DMS153 (cell line): Measurements from ENCODE around the gene TMEM270.
"Not testable (repeated sequence)": the region's sequence is repeated elsewhere in the genome, so short reads cannot be mapped to it uniquely, and the experiment has no call there.

ENCODE experiments used
- DNase-seq: peaks from one replicate; lab custom pipeline; 2025; lab: John Stamatoyannopoulos, UW

The TMEM270 gene

GRCh38 chr7:73858807-73859206, 2.2 kb upstream of the TMEM270 start:
- DNase-seq = no peak

DNA sequence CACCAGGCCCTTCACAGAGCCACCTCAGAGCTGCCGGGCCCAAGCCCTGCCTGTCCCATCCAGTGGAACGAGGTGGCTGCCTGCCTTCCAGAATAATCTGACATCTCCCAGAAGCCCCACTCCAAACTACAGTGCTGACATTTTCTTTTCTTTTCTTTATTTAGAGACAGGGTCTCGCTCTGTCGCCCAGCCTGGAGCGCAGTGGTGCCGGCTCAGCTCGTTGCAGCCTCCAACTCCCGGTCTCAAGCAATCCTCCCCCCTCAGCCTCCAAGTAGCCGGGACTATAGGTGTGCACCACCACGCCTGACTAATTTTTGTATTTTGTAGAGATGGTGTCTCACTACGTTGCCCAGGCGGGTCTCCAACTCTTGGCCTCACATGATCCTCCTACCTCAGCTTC, 346 bp downstream of the TMEM270 start:
- no peak for DNase-seq

GRCh38 chr7:73864981-73865711, 4.2 kb downstream of the TMEM270 start:
- no peak for DNase-seq

DNA sequence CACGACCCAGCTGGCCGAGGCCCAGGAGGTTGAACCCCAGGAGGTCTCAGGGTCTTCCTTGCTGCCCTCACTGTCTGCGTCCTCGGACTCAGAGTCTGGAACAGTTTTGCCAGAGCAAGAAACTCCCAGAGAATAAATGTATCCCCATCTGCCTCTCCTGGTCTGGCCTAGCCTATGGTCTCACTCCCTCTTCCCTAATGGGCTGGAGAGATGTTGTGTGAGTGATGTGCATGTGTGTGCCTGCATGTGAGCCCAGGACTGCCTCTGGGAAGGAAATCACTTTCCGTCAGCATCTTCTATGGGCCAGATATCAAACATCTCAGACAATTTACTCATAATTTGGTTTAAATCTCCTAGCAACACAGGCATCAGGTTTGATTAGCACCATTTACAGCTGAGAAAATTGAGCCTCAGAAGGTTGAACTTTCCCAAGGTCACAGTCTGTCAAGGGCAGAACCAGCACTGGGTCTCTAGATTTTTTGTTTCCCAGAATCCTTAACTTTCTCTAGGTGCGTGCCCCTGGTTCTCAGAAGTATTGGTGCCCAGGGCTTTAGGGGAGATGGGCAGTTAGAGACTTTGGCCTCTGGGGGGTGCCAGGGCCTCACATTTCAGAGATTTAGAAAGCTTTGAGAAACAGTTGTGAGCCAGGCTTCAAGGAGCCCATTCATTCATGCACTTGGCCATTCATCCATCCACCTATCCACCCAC, 4.9 kb downstream of the TMEM270 start:
- DNase-seq = no peak

DNA sequence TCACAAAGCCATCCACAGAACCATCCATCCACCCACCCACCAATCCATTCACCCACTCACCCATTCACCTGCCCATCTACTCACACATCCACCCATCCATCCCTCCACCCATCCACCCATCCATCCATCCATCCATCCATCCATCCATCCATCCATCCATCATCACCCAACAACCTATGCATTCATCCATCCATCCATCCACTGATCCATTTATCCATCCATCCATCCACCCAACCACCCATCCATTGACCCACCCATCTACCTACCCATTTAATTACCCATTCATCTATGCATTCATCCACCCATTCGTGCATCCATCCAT, 5.4 kb downstream of the TMEM270 start:
- no peak for DNase-seq

GRCh38 chr7:73869011-73869798, 8.2 kb downstream of the TMEM270 start:
- DNase-seq = no peak

DNA sequence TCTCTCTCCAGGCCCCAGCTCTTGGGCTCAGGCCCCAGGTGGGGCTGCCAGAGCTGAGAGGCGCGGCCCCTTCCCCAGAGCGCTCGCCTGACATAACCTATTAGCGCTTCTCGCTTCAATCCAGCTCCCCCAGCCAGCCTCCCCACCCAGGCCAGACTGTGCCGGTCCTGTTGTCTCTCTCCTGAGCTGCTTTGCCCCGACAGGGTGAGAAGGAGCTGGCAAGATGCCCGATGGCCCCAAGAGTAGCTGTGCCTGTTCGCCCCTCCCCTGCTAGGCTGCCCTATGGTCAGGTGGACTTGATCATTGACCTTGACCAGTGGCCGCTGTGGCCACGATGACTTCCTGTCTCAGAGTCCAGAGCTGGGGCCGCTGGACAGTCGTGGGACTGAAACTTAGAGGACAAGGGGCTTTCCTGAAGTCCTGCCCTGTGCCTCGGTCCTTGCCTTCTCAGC, 9.1 kb downstream of the TMEM270 start:
- no peak for DNase-seq

DNA sequence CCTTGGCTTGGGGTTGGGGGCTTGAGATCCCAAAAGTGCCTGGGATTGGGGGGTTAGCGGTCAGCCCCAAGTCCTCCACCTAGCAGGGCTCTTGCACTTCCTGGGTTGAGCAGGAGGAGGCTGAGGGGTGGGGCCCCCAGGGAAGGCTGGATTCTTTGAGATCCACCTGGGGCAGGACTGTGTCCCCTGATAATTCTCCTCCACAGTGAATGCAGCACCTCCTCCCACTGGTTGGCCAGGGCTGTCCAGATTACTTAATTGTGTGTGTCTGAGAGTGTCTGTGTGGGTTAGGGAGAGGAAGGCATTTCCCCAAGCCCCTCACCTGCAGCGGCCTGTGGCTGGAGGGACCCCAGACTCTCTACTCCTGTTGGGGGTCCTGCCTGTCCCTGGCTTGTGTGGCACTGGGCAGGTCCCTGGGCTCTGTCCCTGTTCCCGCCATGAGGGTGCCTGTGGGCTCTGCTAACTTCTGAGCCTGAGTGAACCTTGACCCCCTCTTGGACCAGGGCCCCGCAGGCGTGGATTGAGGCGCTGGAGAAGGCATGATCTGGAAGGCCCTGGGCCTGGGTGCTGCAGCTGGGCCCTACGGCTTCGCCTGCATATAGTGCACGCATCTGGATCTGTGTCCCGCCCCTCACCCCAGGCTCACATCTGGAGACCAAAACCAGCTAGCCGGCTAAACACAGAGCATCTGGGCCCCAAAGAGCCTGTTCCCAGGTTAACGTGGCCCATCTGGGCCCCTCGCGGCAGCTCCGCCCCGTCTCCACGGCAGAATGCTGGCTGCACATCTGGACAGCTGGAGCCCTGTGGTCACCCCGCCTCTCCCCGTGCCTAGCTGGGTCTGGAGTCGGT, 10.4 kb downstream of the TMEM270 start:
- no peak for DNase-seq

DNA sequence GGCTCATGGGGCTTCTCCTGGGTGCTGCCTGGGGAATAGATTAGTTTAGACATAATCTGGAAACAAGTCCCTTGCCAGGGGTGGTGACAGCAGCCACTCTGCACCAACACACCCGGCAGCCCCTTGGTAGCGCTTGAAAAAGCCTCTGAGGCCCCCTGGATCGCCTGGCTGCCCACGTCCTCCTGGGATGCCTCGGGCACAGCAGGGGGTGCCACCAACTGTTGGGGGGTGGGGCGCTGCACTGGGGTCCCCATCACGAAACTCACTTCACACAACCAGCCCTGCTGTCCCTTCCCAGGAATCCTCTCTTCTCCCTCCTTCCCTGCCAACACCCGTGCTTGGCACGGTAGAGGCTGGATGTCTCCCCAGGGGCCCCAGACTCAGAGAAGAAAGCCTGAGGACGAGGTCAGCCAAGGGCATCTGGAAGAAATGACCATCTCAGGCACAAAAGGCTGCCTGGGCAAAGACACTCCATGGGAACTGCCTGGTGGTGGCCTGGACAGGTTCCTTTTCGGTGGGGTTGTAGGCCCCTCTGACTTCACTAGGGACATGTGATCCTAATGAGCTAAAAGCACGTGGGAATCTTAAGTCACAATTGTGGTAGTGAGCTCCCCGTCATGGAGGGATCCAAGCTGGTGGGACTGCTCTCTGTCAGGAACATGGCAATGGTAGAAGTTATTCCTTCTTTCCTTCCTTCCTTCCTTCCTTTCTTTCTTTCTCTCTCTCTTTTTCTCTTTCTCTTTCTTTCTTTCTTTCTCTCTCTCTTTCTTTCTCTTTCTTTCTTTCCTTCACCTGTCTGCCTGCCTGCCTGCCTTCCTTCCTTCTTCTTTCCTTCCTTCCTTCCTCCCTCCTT, 11.3 kb downstream of the TMEM270 start:
- no peak for DNase-seq

DNA sequence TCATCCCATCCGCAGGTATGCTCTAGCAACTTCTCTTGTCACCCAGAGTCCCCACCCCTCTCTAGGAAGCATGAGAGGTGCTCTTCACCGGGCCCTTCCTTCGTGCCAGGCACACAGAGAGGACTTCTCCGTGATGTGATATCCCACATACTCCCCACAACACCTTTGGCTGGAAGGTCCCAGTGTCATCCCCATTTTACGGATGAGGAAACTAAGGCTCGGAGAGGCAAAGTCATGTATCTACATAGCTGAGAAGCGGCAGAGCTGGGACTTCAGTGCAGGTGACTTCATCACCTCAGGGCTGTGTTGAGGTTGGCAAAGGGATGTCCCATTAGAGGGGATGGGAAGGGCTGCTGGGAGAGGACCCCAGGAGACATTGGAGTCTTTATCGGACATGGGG, 15.4 kb downstream of the TMEM270 start:
- DNase-seq = no peak

DNA sequence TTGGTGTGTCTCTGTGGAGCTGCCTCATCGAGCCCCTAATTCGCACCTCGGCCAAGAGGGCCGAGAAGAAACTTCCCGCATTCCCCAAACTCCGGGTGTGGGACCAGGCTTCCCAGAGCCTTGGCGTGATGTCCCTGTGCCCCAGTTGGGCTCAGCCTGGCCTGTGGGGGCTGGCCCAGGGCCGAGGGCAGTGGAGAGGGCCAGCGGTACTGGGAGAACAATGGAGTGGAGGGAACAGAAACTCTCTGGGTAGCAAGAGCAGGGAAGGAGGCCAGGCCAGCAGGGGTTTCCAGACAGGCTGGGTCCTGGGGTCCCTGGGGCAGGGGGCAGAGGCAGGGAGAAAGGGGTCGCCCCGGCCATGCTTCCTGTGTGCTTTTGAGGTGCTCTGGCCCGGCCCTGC, 16.0 kb downstream of the TMEM270 start:
- no peak for DNase-seq

DNA sequence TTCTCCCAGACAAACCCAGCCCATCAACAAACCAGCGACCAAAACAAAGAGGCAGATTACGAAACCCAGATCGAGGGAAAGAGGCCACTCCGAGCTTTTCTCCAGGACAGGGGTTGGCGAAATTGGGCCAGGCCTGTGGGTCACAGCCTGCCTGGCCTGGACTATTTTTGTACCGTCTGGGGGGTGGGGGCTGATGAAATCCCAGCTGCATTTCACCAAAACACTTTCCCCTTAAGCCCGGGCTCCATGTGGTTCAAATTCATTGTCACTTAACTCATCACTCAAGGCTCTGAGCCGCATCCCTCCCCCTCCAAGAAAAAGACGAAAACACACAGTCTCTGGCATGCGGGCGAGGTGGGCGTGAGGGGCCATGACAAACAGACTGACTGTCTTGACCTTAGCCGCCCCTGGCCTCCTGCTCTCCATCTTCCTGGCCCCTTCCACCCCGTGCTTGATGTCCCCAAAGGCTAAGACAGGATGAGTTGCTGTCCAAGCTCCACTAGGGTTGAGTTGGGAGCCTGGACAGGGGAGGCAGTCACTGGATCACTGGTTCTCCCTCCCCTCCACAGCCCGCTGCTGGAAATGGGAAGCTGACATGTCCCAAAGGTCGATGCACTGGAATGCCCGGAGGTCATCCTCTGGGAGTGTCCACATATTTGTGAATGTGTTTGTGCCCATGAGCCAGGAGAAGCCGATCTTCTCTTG, 19.2 kb downstream of the TMEM270 start:
- no peak for DNase-seq

DNA sequence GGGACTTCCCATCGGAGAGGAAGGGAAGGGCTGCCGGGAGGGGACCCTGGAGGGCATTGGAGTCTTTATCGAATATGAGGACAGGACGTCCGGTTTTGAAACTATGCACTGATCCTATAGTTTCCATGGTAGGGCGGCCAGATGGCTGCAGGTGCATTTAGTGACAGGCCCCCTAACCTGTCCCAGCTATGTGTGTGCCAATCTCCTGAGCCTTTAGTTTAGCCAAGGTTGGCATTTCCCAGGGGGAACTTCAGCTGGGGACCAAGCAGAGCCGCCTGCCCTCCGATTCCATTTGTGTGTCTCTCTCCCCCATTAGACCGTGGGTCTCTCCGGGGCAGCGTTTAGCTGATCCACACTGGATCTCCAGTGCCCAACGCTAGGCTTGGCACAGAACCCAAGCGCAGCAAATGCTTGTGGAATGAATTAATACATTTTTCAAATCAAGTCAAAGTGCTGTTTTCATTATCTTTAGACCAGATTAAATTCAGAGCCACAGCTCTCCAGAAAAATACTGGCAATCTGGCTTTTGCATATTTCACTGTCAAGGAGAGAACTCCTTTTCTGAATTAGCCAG, 19.9 kb downstream of the TMEM270 start:
- no peak for DNase-seq

DNA sequence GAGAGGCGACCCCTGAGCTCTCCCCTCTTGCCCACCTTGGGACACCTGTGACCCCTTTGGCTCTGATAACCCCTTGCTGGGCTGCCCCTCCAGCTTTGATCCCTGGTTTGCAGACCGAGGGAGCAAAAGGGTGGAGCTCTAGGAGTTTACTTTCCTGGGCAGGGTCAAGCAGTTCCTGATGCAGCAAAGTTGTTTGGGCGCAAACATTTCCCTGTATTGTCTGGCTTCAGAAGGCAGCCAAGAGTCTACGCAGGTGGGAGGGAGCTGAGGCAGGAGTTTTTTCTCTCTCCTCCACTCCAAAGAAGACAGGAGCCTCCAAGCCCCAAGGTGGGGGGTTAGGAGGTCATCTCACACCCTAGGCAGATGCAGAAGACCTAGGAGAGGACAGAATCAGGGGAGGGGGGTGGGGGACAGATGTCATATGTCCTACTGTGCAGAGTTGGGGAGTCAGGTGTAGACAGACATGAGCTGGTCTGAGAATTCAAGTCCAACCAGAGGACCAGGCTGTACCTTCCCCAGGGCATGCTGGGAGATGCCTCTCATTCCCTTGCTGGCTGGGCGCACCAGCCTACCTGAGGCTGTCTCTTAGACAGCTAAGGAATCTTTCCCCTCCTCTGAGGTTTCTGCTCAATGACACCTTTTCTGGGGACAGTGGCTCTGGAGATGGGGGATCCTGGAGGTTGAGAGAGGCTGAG, 20.5 kb downstream of the TMEM270 start:
- no peak for DNase-seq

DNA sequence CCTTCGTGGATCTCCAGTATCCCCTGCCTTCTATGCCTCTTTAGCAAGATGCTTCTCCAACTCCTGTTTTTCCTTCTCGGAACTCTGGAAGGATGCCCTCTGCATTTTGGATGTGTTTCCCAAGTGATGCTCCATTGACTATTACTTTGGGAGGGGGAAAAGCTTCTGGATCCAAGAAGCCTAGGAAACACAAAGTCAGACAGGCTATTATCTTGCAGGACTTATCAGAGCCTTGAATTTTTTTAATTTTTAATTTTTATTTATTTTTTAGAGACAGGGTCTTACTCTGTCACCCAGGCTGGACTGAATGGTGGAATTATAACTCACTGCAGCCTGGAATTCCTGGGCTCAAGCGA, 21.1 kb downstream of the TMEM270 start:
- no peak for DNase-seq

GRCh38 chr7:73884867-73885422, 24.0 kb downstream of the TMEM270 start:
- DNase-seq = not testable (repeated sequence)

GRCh38 chr7:73885433-73885974, 24.5 kb downstream of the TMEM270 start:
- no peak for DNase-seq

DNA sequence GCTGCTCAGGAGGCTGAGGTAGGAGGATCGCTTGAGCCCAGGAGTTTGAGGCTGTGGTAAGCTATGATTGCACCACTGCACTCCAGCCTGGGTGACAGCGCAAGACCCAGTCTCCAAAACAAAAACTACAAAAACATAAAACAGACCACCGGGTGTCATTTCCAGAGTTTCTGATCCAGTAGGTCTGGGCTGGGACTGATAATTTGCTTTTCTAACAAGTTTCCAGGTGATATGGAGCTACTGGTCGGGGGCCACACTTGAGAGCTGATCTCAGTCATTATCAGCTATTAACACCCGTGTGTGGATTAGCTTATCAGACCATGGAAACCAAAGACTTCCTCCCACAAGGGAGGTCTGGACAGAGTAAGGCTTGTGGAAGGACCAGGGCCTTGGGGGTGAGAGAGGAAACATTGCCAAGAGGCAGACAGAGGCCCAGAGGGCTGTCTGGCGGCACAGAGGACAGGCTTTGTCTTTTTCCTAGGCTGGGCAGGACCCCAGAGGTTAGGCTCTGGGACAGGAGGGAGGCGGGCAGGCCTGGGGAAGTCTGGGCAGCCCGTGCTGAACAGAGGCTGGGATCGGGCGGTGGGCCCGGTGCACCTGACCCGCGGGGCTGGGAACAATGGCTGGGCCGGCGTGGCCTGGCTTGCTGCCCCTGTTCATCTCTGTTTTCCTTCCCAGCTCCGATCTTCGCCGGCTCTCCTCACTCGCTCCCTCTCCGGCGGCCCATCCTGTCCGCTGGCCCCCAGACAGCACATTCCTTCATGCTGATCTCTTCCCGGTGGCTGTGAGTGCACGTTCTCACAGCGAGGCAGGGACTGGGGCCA, 25.2 kb downstream of the TMEM270 start:
- DNase-seq = no peak
